BLaER1 treated with 17β-estradiol and CSF1 and Interleukin-3, amounts not matched to agents 10 nM and 100 nM (cell line): ENCODE results near the gene PLCB1.
A peak's percentile ranks its signal among the peaks of the same experiment; 100 is the strongest.

ENCODE experiments used
- H3K27ac ChIP-seq, 11 experiments: shearing (Covaris generic); formaldehyde crosslinking; 2 replicates each; pipeline ENCODE4 v1.8.1; 2022
- H3K27me3 ChIP-seq, 11 experiments: shearing (Covaris generic); formaldehyde crosslinking; 2 replicates each; pipeline ENCODE4 v1.8.1; 2022
- H3K36me3 ChIP-seq, 11 experiments: shearing (Covaris generic); formaldehyde crosslinking; 2 replicates each; pipeline ENCODE4 v1.8.1; 2022
- H3K4me1 ChIP-seq, 10 experiments: shearing (Covaris generic); formaldehyde crosslinking; 2 replicates each; pipeline ENCODE4 v1.8.1; 2022
- H3K4me2 ChIP-seq, 11 experiments: shearing (Covaris generic); formaldehyde crosslinking; 2 replicates each; pipeline ENCODE4 v1.8.1; 2022
- H3K4me3 ChIP-seq, 10 experiments: shearing (Covaris generic); formaldehyde crosslinking; 2 replicates each; pipeline ENCODE4 v1.8.1; 2022
- H3K9ac ChIP-seq, 11 experiments: shearing (Covaris generic); formaldehyde crosslinking; 2 replicates each; pipeline ENCODE4 v1.8.1; 2022
- H3K9me3 ChIP-seq, 11 experiments: shearing (Covaris generic); formaldehyde crosslinking; replicated peaks in 1 of 11; 2 replicates each; pipeline ENCODE4 v1.8.1; 2022
- H4K20me1 ChIP-seq, 11 experiments: shearing (Covaris generic); formaldehyde crosslinking; 2 replicates each; pipeline ENCODE4 v1.8.1; 2022
- Cebpa-rat ChIP-seq, 11 experiments: shearing (Covaris generic); IDR thresholded peaks; 2 replicates each; pipeline ENCODE4 v1.8.1; 2022

The PLCB1 gene

GRCh38 chr20:8356806-8357205 lies 224.7 kb downstream of the PLCB1 start:
- Histone ChIP-seq H3K4me3 (no peak overlapping the region), H3K27ac (no peak overlapping the region), H3K9ac (no peak overlapping the region), H4K20me1 (no peaks in the 10 kb centered on the region), H3K4me2 (peak overlapping the region in 10 of 11 experiments; percentile 5 to 63 (median 28); a peak in 16 of 22 replicates), H3K4me1 (peaks cover 15 to 40% (median 32%) of the 10 kb centered on the region in 10 experiments), H3K27me3 (no peaks in the 10 kb centered on the region), H3K9me3 (no peaks in the 10 kb centered on the region), H3K36me3 (no peaks in the 10 kb centered on the region)
- TF ChIP-seq Cebpa-rat (IDR thresholded peaks at IDR 0.05) = peak in 2 of 11 experiments; percentile 40 to 57; a peak in 2 of 22 replicates

GRCh38 chr20:8357703-8358102 lies 225.6 kb downstream of the PLCB1 start:
- Histone ChIP-seq H3K4me2 (peak overlapping the region in 3 of 11 experiments; percentile 15 to 63 (median 48); a peak in 4 of 22 replicates), H3K9ac (no peak overlapping the region), H3K9me3 (no peaks in the 10 kb centered on the region), H3K27me3 (no peaks in the 10 kb centered on the region), H3K4me3 (no peak overlapping the region), H3K27ac (no peak overlapping the region), H3K4me1 (peaks cover 12 to 40% (median 32%) of the 10 kb centered on the region in 10 experiments), H3K36me3 (no peaks in the 10 kb centered on the region), H4K20me1 (no peaks in the 10 kb centered on the region)
- TF ChIP-seq Cebpa-rat (IDR thresholded peaks at IDR 0.05) = no peak

GRCh38 chr20:8360035-8360434 lies 228.0 kb downstream of the PLCB1 start:
- H3K4me2 ChIP-seq = peak overlapping the region in 8 of 11 experiments; percentile 18 to 65 (median 50); a peak in 16 of 22 replicates
- no peak for TF ChIP-seq Cebpa-rat (IDR thresholded peaks at IDR 0.05)

DNA sequence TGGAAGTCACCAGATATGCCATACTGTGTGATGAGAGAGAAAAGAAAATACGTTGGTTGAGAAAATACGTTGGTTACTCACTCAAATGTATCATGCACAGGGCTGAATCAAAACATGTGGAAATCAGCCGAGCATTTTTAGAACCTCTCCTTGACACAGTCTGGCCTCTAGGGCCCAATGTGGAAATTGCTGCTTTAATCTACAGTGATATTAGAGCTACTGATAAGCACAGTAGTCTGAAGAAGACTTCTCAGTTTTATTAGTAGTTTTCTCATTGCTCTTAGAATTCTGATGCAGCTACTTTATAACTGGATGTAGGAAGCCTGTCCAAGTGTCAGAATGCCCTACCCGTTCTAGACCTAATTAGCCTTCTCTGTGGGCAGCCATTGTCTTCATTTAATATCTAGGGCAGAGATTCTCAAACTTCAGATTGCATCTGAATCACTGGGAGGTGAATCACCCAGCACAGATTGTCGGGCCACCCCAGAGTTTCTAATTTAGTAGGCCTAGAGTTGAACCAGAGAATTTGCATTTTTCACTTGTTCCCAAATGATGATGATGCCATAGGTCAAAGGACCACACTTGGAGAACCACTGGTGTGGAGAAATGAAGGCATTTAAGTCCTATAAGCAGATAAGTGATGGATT lies 229.1 kb downstream of the PLCB1 start:
- TF ChIP-seq Cebpa-rat (IDR thresholded peaks at IDR 0.05) = no peak
- no peak overlapping the region for H3K4me3 ChIP-seq
- H3K4me2 ChIP-seq = peak overlapping the region in 9 of 11 experiments; percentile 8 to 65 (median 44); a peak in 16 of 22 replicates
- no peak overlapping the region for H3K27ac ChIP-seq
- H3K27me3 ChIP-seq = no peaks in the 10 kb centered on the region
- H3K9ac ChIP-seq = no peak overlapping the region
- H4K20me1 ChIP-seq = no peaks in the 10 kb centered on the region
- H3K9me3 ChIP-seq = no peaks in the 10 kb centered on the region
- H3K4me1 ChIP-seq = peaks cover 10 to 40% (median 32%) of the 10 kb centered on the region in 10 experiments
- H3K36me3 ChIP-seq = no peaks in the 10 kb centered on the region

More at GRCh38 chr20:8360035-8360434, 228.0 kb downstream of the PLCB1 start:
- no peak overlapping the region for H3K4me3 ChIP-seq
- H3K27ac ChIP-seq = no peak overlapping the region
- H3K36me3 ChIP-seq = no peaks in the 10 kb centered on the region
- no peaks in the 10 kb centered on the region for H3K9me3 ChIP-seq
- no peaks in the 10 kb centered on the region for H3K27me3 ChIP-seq
- H3K4me1 ChIP-seq = peaks cover 10 to 40% (median 32%) of the 10 kb centered on the region in 10 experiments
- no peaks in the 10 kb centered on the region for H4K20me1 ChIP-seq
- no peak overlapping the region for H3K9ac ChIP-seq

- TF ChIP-seq Cebpa-rat (IDR thresholded peaks at IDR 0.05) = no peak
- H3K4me2 ChIP-seq = peak overlapping the region in 4 of 11 experiments; percentile 18 to 65 (median 50); a peak in 4 of 22 replicates
Observed at GRCh38 chr20:8361779-8362178, 229.7 kb downstream of the PLCB1 start.

GRCh38 chr20:8362457-8362856 lies 230.4 kb downstream of the PLCB1 start:
- H3K4me3 ChIP-seq = no peak overlapping the region
- H3K9me3 ChIP-seq = no peaks in the 10 kb centered on the region
- no peaks in the 10 kb centered on the region for H3K27me3 ChIP-seq
- peaks cover 0 to 33% (median 22%) of the 10 kb centered on the region in 10 experiments; a peak in 17 of 20 replicates for H3K4me1 ChIP-seq
- no peak overlapping the region for H3K4me2 ChIP-seq
- no peak overlapping the region for H3K27ac ChIP-seq
- H3K9ac ChIP-seq = no peak overlapping the region
- H3K36me3 ChIP-seq = no peaks in the 10 kb centered on the region
- TF ChIP-seq Cebpa-rat (IDR thresholded peaks at IDR 0.05) = no peak
- 0 out of 22 replicates have a peak, but pooled peaks cover 0 to under 1% (median 0%) of the 10 kb centered on the region in 11 experiments for H4K20me1 ChIP-seq

More at GRCh38 chr20:8361779-8362178, 229.7 kb downstream of the PLCB1 start:
- Histone ChIP-seq H3K9me3 (no peaks in the 10 kb centered on the region), H3K4me3 (no peak overlapping the region), H3K27ac (no peak overlapping the region), H3K4me1 (peaks cover 6 to 36% (median 26%) of the 10 kb centered on the region in 10 experiments), H4K20me1 (no peaks in the 10 kb centered on the region), H3K27me3 (no peaks in the 10 kb centered on the region), H3K36me3 (no peaks in the 10 kb centered on the region), H3K9ac (no peak overlapping the region)

DNA sequence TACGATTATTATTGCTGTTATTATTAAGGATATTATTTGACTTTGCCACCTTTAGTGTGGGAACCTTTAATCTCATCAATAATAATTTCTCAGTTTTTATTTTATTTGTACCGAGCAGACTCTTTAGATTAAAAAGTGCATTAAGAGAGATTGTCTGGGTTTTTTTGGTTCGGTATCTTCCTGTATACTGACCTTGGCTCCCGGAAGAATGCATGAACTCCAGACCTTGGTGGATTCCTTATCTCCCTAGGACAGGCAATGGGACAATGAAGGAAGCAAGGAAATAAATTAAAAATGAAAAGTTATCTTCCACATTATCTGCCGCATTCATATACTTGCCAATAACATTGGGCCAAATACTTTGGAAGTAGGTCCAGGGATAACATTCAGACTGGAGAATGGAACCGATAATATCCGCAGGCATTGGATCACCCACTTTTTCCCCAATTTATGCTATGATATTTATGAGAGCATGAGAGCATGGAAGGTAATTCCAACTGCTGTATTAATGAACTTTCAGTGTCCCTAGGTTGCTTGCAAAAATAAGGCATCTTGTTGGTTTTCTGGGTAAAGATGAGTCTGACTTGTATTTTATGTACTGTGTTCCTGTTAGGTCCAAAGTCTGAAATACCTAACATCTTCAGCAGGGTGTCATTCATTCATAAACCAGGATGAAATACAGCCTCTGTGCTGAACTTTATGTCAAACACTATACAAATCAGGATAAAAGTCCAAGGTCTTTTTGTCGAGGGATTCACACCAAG lies 232.1 kb downstream of the PLCB1 start:
- Histone ChIP-seq H3K36me3 (no peaks in the 10 kb centered on the region), H3K4me2 (no peak overlapping the region), H3K27ac (no peak overlapping the region), H3K4me1 (peaks cover 4 to 39% (median 33%) of the 10 kb centered on the region in 10 experiments; a peak in 18 of 20 replicates), H3K9me3 (no peaks in the 10 kb centered on the region), H3K27me3 (no peaks in the 10 kb centered on the region), H4K20me1 (peaks cover 0 to 8% (median 0%) of the 10 kb centered on the region in 11 experiments; a peak in 2 of 22 replicates), H3K9ac (no peak overlapping the region), H3K4me3 (no peak overlapping the region)
- TF ChIP-seq Cebpa-rat (IDR thresholded peaks at IDR 0.05) = no peak

GRCh38 chr20:8364734-8365078 lies 232.6 kb downstream of the PLCB1 start:
- Histone ChIP-seq H3K4me3 (no peak overlapping the region), H3K4me1 (peaks cover 4 to 42% (median 33%) of the 10 kb centered on the region in 10 experiments; a peak in 18 of 20 replicates), H3K36me3 (no peaks in the 10 kb centered on the region), H3K27me3 (no peaks in the 10 kb centered on the region), H3K9me3 (no peaks in the 10 kb centered on the region), H3K4me2 (no peak overlapping the region), H3K27ac (no peak overlapping the region), H3K9ac (no peak overlapping the region), H4K20me1 (peaks cover 0 to 11% (median 0%) of the 10 kb centered on the region in 11 experiments; a peak in 3 of 22 replicates)
- TF ChIP-seq Cebpa-rat (IDR thresholded peaks at IDR 0.05) = no peak

DNA sequence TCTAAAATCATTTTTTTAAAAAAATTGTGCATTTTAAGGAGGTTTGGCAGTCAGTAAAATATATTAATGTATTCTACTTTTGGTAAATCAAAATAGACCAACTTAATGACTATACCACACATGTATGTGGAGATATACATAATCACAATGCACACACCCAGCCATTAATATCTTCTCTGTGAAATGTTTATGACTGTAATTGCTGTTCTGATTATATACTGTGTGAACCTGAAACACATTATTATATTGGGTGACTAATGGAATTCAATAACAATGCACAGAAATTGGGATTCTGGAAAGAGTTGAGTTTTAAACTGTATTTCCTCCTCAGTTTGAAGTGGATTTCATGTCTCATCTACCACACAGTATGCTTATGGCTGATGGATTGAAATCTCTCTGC lies 233.6 kb downstream of the PLCB1 start:
- TF ChIP-seq Cebpa-rat (IDR thresholded peaks at IDR 0.05) = no peak
- Histone ChIP-seq H3K9me3 (no peaks in the 10 kb centered on the region), H3K36me3 (no peaks in the 10 kb centered on the region), H3K27me3 (no peaks in the 10 kb centered on the region), H3K4me3 (no peak overlapping the region), H3K9ac (no peak overlapping the region), H3K27ac (no peak overlapping the region), H4K20me1 (peaks cover 0 to 18% (median 0%) of the 10 kb centered on the region in 11 experiments; a peak in 3 of 22 replicates), H3K4me2 (no peak overlapping the region), H3K4me1 (peaks cover 4 to 33% (median 24%) of the 10 kb centered on the region in 10 experiments; a peak in 18 of 20 replicates)
